HG03064 (cell line): ENCODE measurements around the gene PNKP.

ENCODE experiments used
- ATAC-seq: cut with Tn5 transposase; IDR thresholded peaks from one replicate; pipeline ENCODE4 v1.9.1; 2021; ENCODE audit warnings: low read depth; ENCODE audit not compliant: unreplicated experiment

Gene PNKP

GRCh38 chr19:49876422-49877019, 9.1 kb upstream of the PNKP start:
- peak; percentile 39 for ATAC-seq

- no peak for ATAC-seq
These were observed 8.6 kb upstream of the PNKP start for GRCh38 chr19:49875857-49876421.

- ATAC-seq = no peak
These were observed 7.8 kb upstream of the PNKP start for GRCh38 chr19:49875177-49875576.

- no peak for ATAC-seq
These were observed 7.3 kb upstream of the PNKP start for GRCh38 chr19:49874503-49875157.

- ATAC-seq = no peak
These were observed 6.5 kb upstream of the PNKP start for GRCh38 chr19:49873834-49874233.

- no peak for ATAC-seq
These were observed 5.7 kb upstream of the PNKP start for GRCh38 chr19:49873129-49873521.

GRCh38 chr19:49872245-49873128, 5.1 kb upstream of the PNKP start:
- ATAC-seq = no peak

GRCh38 chr19:49871349-49871985, 4.1 kb upstream of the PNKP start:
- no peak for ATAC-seq

- ATAC-seq = no peak
These were observed 3.0 kb upstream of the PNKP start for GRCh38 chr19:49870309-49870901.

- peak; percentile 55 for ATAC-seq
These were observed 2.3 kb upstream of the PNKP start for GRCh38 chr19:49869484-49870308.

- ATAC-seq = no peak
These were observed 1.7 kb upstream of the PNKP start for GRCh38 chr19:49869009-49869483.

GRCh38 chr19:49864890-49865289, 2.5 kb downstream of the PNKP start:
- no peak for ATAC-seq

- ATAC-seq = no peak
These were observed 3.4 kb downstream of the PNKP start for GRCh38 chr19:49863935-49864320.

GRCh38 chr19:49863254-49863934, 4.0 kb downstream of the PNKP start:
- ATAC-seq = no peak

GRCh38 chr19:49862391-49863253, 4.8 kb downstream of the PNKP start:
- no peak for ATAC-seq

GRCh38 chr19:49861541-49862378, 5.6 kb downstream of the PNKP start:
- ATAC-seq = no peak

GRCh38 chr19:49861107-49861506, 6.3 kb downstream of the PNKP start:
- ATAC-seq = no peak
